ENCODE measurements around the gene OPRM1. TPM values are rescaled to one million over a fixed set of nuclear protein-coding genes. Genes with fewer than 3 reads are reported as not detected.

The OPRM1 gene
- total RNA-seq, 1 experiment from 2014 or later = not detected

DNA sequence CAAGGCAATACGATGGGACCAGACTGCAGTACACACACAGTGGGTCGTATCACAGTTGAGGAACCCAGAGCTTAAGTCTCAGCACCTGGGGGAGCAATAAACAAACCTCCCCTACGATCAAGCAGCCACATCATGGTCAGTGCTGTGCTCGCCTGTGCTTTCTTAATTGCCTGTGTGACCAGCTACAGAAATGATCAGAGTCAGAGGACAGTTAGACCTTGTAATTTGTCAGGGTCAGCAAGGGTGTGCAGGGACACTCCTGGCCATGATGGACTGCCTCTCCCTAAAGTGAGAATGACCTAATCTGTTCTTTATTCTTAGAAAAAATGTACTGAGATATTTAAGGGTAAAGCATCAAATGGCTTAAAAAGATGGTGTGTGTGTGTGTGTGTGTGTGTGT is 78.4 kb downstream of the OPRM1 start:
- DNase-seq (ENCODE audit: low read depth, low spot score) (no peak), ATAC-seq (no peak)
- Histone ChIP-seq H3K36me3 (ENCODE audit: control insufficient read depth, insufficient read depth, low read length) (no peaks in the 10 kb centered on the region), H3K9me3 (ENCODE audit: control insufficient read depth, insufficient read depth, low read depth, low read length) (no peaks in the 10 kb centered on the region), H3K4me3 (ENCODE audit: low read depth in 2 of 2, low read length in 2 of 2) (no peak overlapping the region), H3K27me3 (ENCODE audit: control insufficient read depth, insufficient read depth, low read length) (no peaks in the 10 kb centered on the region), H3K27ac (ENCODE audit: low read length) (no peak overlapping the region), H3K4me1 (ENCODE audit: control insufficient read depth, insufficient read depth, low read length) (no peaks in the 10 kb centered on the region)
- in situ Hi-C loops (cut with HindIII; ENCODE audit: low pct_unique_long_range_greater_than_20kb, low sequenced_read_pairs) (no loop called here), intact Hi-C loops (cut with micrococcal nuclease; ENCODE audit: unreplicated experiment) (no loop called here)
- ChIA-PET POLR2A (no interaction called here), CTCF (no interaction called here)
- TF ChIP-seq TCF7L2 (IDR thresholded peaks at IDR 0.05; ENCODE audit: low read depth, low read length) (no peak), SIN3A (IDR thresholded peaks at IDR 0.05; ENCODE audit: borderline replicate concordance, insufficient read depth, low read depth, low read length) (no peak), POLR2AphosphoS5 (IDR thresholded peaks at IDR 0.05; ENCODE audit: low read depth, low read length) (no peak)
- TF ChIP-seq, protein P1, sequence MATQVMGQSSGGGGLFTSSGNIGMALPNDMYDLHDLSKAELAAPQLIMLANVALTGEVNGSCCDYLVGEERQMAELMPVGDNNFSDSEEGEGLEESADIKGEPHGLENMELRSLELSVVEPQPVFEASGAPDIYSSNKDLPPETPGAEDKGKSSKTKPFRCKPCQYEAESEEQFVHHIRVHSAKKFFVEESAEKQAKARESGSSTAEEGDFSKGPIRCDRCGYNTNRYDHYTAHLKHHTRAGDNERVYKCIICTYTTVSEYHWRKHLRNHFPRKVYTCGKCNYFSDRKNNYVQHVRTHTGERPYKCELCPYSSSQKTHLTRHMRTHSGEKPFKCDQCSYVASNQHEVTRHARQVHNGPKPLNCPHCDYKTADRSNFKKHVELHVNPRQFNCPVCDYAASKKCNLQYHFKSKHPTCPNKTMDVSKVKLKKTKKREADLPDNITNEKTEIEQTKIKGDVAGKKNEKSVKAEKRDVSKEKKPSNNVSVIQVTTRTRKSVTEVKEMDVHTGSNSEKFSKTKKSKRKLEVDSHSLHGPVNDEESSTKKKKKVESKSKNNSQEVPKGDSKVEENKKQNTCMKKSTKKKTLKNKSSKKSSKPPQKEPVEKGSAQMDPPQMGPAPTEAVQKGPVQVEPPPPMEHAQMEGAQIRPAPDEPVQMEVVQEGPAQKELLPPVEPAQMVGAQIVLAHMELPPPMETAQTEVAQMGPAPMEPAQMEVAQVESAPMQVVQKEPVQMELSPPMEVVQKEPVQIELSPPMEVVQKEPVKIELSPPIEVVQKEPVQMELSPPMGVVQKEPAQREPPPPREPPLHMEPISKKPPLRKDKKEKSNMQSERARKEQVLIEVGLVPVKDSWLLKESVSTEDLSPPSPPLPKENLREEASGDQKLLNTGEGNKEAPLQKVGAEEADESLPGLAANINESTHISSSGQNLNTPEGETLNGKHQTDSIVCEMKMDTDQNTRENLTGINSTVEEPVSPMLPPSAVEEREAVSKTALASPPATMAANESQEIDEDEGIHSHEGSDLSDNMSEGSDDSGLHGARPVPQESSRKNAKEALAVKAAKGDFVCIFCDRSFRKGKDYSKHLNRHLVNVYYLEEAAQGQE (IDR thresholded peaks at IDR 0.05; ENCODE audit: insufficient read depth in 1 of 2, low read depth in 2 of 2, low read length in 1 of 2) = no peak
- TF ChIP-seq, protein P2, sequence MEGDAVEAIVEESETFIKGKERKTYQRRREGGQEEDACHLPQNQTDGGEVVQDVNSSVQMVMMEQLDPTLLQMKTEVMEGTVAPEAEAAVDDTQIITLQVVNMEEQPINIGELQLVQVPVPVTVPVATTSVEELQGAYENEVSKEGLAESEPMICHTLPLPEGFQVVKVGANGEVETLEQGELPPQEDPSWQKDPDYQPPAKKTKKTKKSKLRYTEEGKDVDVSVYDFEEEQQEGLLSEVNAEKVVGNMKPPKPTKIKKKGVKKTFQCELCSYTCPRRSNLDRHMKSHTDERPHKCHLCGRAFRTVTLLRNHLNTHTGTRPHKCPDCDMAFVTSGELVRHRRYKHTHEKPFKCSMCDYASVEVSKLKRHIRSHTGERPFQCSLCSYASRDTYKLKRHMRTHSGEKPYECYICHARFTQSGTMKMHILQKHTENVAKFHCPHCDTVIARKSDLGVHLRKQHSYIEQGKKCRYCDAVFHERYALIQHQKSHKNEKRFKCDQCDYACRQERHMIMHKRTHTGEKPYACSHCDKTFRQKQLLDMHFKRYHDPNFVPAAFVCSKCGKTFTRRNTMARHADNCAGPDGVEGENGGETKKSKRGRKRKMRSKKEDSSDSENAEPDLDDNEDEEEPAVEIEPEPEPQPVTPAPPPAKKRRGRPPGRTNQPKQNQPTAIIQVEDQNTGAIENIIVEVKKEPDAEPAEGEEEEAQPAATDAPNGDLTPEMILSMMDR (IDR thresholded peaks at IDR 0.05) = no peak
- no TSS peak for BruUV-seq (replicated peaks)

- intact Hi-C loops (cut with micrococcal nuclease; ENCODE audit: unreplicated experiment) = no loop called here
- in situ Hi-C loops (cut with HindIII; ENCODE audit: low pct_unique_long_range_greater_than_20kb, low sequenced_read_pairs) = no loop called here
- POLR2A ChIA-PET = no interaction called here
- no peaks in the 10 kb centered on the region for H3K36me3 ChIP-seq (ENCODE audit: control insufficient read depth, insufficient read depth, low read length)
- no peak overlapping the region for H3K4me3 ChIP-seq (ENCODE audit: low read depth in 2 of 2, low read length in 2 of 2)
- CTCF ChIA-PET = no interaction called here
- DNase-seq (ENCODE audit: low read depth, low spot score) (no peak), ATAC-seq (no peak)
- H3K27me3 ChIP-seq (ENCODE audit: control insufficient read depth, insufficient read depth, low read length) = no peaks in the 10 kb centered on the region
- no peaks in the 10 kb centered on the region for H3K4me1 ChIP-seq (ENCODE audit: control insufficient read depth, insufficient read depth, low read length)
- no peak overlapping the region for H3K27ac ChIP-seq (ENCODE audit: low read length)
- TF ChIP-seq TCF7L2 (IDR thresholded peaks at IDR 0.05; ENCODE audit: low read depth, low read length) (no peak), POLR2AphosphoS5 (IDR thresholded peaks at IDR 0.05; ENCODE audit: low read depth, low read length) (no peak), SIN3A (IDR thresholded peaks at IDR 0.05; ENCODE audit: borderline replicate concordance, insufficient read depth, low read depth, low read length) (no peak)
- TF ChIP-seq, protein P1 (IDR thresholded peaks at IDR 0.05; ENCODE audit: insufficient read depth in 1 of 2, low read depth in 2 of 2, low read length in 1 of 2) = no peak
- H3K9me3 ChIP-seq (ENCODE audit: control insufficient read depth, insufficient read depth, low read depth, low read length) = no peaks in the 10 kb centered on the region
- no TSS peak for BruUV-seq (replicated peaks)
Observed at GRCh38 chr6:154122195-154122925, 83.3 kb downstream of the OPRM1 start.
